Mesenteric fat pad (tissue), 1 donor: ENCODE measurements around the gene NODAL. TPM values are rescaled to one million over a fixed set of nuclear protein-coding genes. Genes with fewer than 3 reads are reported as not detected.
"Not testable (repeated sequence)": the region's sequence is repeated elsewhere in the genome, so short reads cannot be mapped to it uniquely, and the experiment has no call there.

Experiments used
- DNase-seq: peaks from one replicate; pipeline ENCODE4 v3.0.0-alpha.2; 2020; ENCODE audit warnings: low spot score
- long read RNA-seq: library from polyadenylated mRNA; unstranded; transcript quantifications from one replicate; pipeline ENCODE4 v2.0.0, GENCODE V29; 2020
- total RNA-seq: library from RNA; stranded (reverse); fragmentation: NEBNext Ultra II Directional; extraction: Animal tissue kit (Norgen Biotek cat#: 25700); gene quantifications from one replicate; pipeline ENCODE4 v1.2.1, GENCODE V29; 2021
- donor health status: DM: yes; HTN: yes; CAD: no.

The NODAL gene
- not detected for total RNA-seq
- long read RNA-seq, result 0 reads

GRCh38 chr10:70441161-70441894, at the start of gene NODAL:
Gene NODAL (minus strand): TSS chr10:70441681. CDS start chr10:70441667, 14 bp downstream.
- DNase-seq, result no peak

GRCh38 chr10:70490142-70490541, 48.7 kb upstream of the NODAL start:
- no peak for DNase-seq

- DNase-seq, result no peak
Observed at GRCh38 chr10:70487824-70488223, 46.3 kb upstream of the NODAL start.

GRCh38 chr10:70483872-70484271, 42.4 kb upstream of the NODAL start:
- not testable (repeated sequence) for DNase-seq

- no peak for DNase-seq
Observed at GRCh38 chr10:70482982-70483760, 41.7 kb upstream of the NODAL start.

GRCh38 chr10:70481831-70482530, 40.5 kb upstream of the NODAL start:
- DNase-seq, result no peak

- no peak for DNase-seq
Observed at GRCh38 chr10:70481105-70481504, 39.6 kb upstream of the NODAL start.

- no peak for DNase-seq
Observed at GRCh38 chr10:70480239-70480861, 38.9 kb upstream of the NODAL start.

GRCh38 chr10:70479626-70480238, 38.3 kb upstream of the NODAL start:
- no peak for DNase-seq

GRCh38 chr10:70479165-70479581, 37.7 kb upstream of the NODAL start:
- no peak for DNase-seq

- peak; percentile 92 for DNase-seq
Observed at GRCh38 chr10:70478191-70479164, 37.0 kb upstream of the NODAL start, which contains the start of gene PALD1. Gene PALD1 (plus strand): TSS chr10:70478767. CDS start chr10:70525952, 47,185 bp downstream.

- DNase-seq, result no peak
Observed at GRCh38 chr10:70477661-70478162, 36.2 kb upstream of the NODAL start.

- no peak for DNase-seq
Observed at GRCh38 chr10:70476249-70477035, 35.0 kb upstream of the NODAL start.

GRCh38 chr10:70475661-70476060, 34.2 kb upstream of the NODAL start:
- no peak for DNase-seq

- no peak for DNase-seq
Observed at GRCh38 chr10:70474780-70475179, 33.3 kb upstream of the NODAL start.

- no peak for DNase-seq
Observed at GRCh38 chr10:70472799-70473454, 31.4 kb upstream of the NODAL start.

- no peak for DNase-seq
Observed at GRCh38 chr10:70466951-70467350, 25.5 kb upstream of the NODAL start.

- no peak for DNase-seq
Observed at GRCh38 chr10:70465832-70466231, 24.4 kb upstream of the NODAL start.
